GM12873 (cell line): ENCODE data around the gene KIAA1549.

Experiments
- TF ChIP-seq, protein P1 (sequence below): IDR thresholded peaks from 2 replicates; pipeline ENCODE4 v1.5.1; 2012; ENCODE audit warnings: low read depth, mild to moderate bottlenecking, moderate library complexity, low read length, control low read depth; ENCODE audit not compliant: insufficient read depth; ENCODE audit errors: missing control alignments

The KIAA1549 gene

GRCh38 chr7:138916275-138916674 is 64.9 kb downstream of the KIAA1549 start:
- TF ChIP-seq, protein P1, sequence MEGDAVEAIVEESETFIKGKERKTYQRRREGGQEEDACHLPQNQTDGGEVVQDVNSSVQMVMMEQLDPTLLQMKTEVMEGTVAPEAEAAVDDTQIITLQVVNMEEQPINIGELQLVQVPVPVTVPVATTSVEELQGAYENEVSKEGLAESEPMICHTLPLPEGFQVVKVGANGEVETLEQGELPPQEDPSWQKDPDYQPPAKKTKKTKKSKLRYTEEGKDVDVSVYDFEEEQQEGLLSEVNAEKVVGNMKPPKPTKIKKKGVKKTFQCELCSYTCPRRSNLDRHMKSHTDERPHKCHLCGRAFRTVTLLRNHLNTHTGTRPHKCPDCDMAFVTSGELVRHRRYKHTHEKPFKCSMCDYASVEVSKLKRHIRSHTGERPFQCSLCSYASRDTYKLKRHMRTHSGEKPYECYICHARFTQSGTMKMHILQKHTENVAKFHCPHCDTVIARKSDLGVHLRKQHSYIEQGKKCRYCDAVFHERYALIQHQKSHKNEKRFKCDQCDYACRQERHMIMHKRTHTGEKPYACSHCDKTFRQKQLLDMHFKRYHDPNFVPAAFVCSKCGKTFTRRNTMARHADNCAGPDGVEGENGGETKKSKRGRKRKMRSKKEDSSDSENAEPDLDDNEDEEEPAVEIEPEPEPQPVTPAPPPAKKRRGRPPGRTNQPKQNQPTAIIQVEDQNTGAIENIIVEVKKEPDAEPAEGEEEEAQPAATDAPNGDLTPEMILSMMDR, result no peak

DNA sequence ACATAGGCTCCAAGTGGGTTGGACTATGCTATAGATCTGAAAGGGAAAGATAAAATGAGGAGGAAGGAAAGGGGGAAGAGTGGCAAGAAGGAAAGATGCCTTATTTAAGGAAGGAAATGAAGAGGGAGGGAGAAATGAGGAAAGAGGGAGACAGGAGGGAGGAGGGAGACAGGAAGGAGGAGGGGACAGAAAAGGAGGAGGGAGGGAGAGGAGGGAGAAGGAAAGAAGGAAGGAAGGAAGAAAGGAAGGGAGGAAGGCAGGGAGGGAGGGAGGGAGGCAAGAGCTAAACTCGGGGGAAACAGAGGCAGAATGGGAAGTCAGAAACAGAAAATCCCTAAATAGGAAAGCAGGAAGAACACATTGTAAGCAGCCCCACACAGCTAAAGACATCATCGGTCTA is 67.4 kb downstream of the KIAA1549 start:
- TF ChIP-seq, protein P1, result no peak

GRCh38 chr7:138911007-138911406 is 70.2 kb downstream of the KIAA1549 start:
- TF ChIP-seq, protein P1, result no peak

- TF ChIP-seq, protein P1, result no peak
Measured at GRCh38 chr7:138907850-138908249, 73.3 kb downstream of the KIAA1549 start.

GRCh38 chr7:138907201-138907847 is 73.9 kb downstream of the KIAA1549 start:
- TF ChIP-seq, protein P1, result no peak

GRCh38 chr7:138903859-138904435 is 77.2 kb downstream of the KIAA1549 start:
- TF ChIP-seq, protein P1, result no peak

DNA sequence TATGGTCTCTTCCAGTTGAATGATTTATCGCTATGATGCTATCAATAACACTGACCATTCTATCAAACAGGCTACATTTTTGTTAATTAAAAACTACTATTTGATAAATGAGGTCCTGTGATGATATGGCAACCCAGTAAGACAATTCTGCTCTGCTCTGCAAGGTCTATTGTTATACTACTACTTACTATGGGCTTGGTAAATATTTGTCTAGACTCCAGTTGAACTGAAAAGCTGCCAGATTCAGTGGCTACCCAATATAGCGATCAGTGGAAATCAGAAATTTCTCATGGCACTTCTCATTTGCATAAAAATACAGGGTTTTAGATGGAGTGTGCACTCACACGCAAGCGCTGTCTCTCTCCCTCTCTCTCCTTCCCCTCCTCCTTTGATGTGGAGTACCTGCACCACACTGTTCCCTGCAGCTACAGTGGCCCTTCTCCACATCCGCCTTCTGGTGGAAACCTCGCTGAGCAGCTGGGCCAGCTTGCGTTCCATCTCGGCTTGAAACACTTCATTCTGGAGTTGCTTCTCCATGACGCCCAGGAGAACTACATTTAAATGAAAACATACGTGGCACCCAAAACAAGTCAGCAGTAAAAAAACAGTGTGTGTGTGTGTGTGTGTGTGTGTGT is 77.9 kb downstream of the KIAA1549 start:
- TF ChIP-seq, protein P1, result no peak
